IPS-18a (cell line): ENCODE results near the gene SNCA.

Experiments
- H3K27ac ChIP-seq: one replicate; pipeline ENCODE4 v1.5.1; 2013; ENCODE audit warnings: low read length
- H3K27me3 ChIP-seq: one replicate; pipeline ENCODE4 v1.6.1; 2013; ENCODE audit warnings: mild to moderate bottlenecking, low read length; ENCODE audit not compliant: control insufficient read depth, insufficient read depth
- H3K36me3 ChIP-seq: one replicate; pipeline ENCODE4 v1.6.1; 2013; ENCODE audit warnings: low read depth, low read length; ENCODE audit not compliant: control insufficient read depth
- H3K4me1 ChIP-seq: one replicate; pipeline ENCODE4 v1.6.1; 2013; ENCODE audit warnings: low read depth, low read length; ENCODE audit not compliant: control insufficient read depth
- H3K4me3 ChIP-seq: one replicate; pipeline ENCODE4 v1.5.1; 2013; ENCODE audit warnings: low read length
- H3K9ac ChIP-seq: one replicate; pipeline ENCODE4 v1.6.1; 2013; ENCODE audit warnings: mild to moderate bottlenecking, low read length, moderate library complexity
- H3K9me3 ChIP-seq: one replicate; pipeline ENCODE4 v1.6.1; 2013; ENCODE audit warnings: low read depth, low read length; ENCODE audit not compliant: control insufficient read depth

The SNCA gene

GRCh38 chr4:89837993-89838390 lies 1.0 kb upstream of the SNCA start:
- peak overlapping the region; percentile 80 for H3K4me3 ChIP-seq
- peak overlapping the region; percentile 16 for H3K9ac ChIP-seq
- no peaks in the 10 kb centered on the region for H3K9me3 ChIP-seq
- H3K4me1 ChIP-seq = peaks cover 4% of the 10 kb centered on the region
- peaks cover 8% of the 10 kb centered on the region for H3K36me3 ChIP-seq
- peaks cover 16% of the 10 kb centered on the region for H3K27me3 ChIP-seq
- no peak overlapping the region for H3K27ac ChIP-seq

GRCh38 chr4:89837385-89837992 lies 528 bp upstream of the SNCA start:
- H3K9ac ChIP-seq = peak overlapping the region; percentile 16
- peak overlapping the region; percentile 80 for H3K4me3 ChIP-seq
- H3K36me3 ChIP-seq = peaks cover 8% of the 10 kb centered on the region
- no peak overlapping the region for H3K27ac ChIP-seq
- H3K9me3 ChIP-seq = no peaks in the 10 kb centered on the region
- peaks cover 16% of the 10 kb centered on the region for H3K27me3 ChIP-seq
- H3K4me1 ChIP-seq = peaks cover 4% of the 10 kb centered on the region

GRCh38 chr4:89836031-89836745 lies 773 bp downstream of the SNCA start:
- no peak overlapping the region for H3K9ac ChIP-seq
- H3K27ac ChIP-seq = no peak overlapping the region
- H3K9me3 ChIP-seq = no peaks in the 10 kb centered on the region
- H3K27me3 ChIP-seq = peaks cover 16% of the 10 kb centered on the region
- peaks cover 8% of the 10 kb centered on the region for H3K36me3 ChIP-seq
- peaks cover 4% of the 10 kb centered on the region for H3K4me1 ChIP-seq
- H3K4me3 ChIP-seq = peak overlapping the region; percentile 80

DNA sequence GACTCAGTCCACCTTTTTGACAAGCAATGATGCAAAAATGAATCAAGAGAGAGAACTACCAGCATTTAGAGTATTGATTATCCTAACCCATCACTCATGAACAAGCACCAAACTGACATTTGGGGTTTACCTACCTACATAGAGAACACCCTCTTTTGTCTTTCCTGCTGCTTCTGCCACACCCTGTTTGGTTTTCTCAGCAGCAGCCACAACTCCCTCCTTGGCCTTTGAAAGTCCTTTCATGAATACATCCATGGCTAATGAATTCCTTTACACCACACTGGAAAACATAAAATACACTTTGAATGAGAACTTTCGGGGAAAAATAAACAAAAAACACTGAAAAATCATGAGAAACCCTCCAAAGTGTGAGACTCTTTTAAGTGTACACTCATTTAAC lies 1.5 kb downstream of the SNCA start:
- Histone ChIP-seq H3K9me3 (no peaks in the 10 kb centered on the region), H3K27me3 (peaks cover 16% of the 10 kb centered on the region), H3K4me1 (peaks cover 4% of the 10 kb centered on the region), H3K9ac (no peak overlapping the region), H3K36me3 (peaks cover 8% of the 10 kb centered on the region), H3K4me3 (peak overlapping the region; percentile 80), H3K27ac (no peak overlapping the region)

DNA sequence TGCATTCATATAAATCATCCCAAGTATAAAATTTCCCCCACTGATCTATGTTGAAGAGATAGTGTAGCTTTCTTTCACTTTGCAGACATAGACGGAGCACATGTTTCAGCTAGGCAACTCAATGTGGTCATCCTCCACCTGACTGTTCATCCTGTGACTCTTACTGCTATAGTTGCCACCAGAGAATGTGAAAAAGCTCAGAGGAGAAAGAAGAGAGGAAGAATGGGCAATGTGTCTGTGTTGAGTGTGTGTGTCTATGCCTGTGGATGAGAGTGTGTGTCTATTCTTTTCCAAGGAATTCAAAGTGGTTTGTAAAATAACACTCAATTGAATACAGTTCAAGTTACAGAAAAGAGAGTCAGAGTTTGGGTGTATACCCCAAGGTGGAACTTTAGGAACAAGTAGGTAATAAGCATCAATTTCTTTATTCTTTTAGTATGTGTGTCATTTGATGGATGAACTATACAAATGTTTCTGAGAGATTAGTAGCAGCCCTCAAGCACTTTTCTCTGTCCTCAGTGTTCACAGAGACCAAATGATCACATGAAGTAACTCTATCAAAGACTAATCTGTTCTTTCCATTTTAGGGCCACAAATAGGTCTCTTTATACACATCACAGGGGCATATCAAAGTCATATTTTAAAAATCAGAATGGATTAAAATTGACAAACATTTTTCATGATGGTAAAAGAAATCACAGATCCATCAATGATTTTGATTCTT lies 2.3 kb downstream of the SNCA start:
- no peak overlapping the region for H3K4me3 ChIP-seq
- H3K36me3 ChIP-seq = peaks cover 8% of the 10 kb centered on the region
- peaks cover 4% of the 10 kb centered on the region for H3K4me1 ChIP-seq
- peaks cover 16% of the 10 kb centered on the region for H3K27me3 ChIP-seq
- H3K9me3 ChIP-seq = no peaks in the 10 kb centered on the region
- H3K9ac ChIP-seq = no peak overlapping the region
- H3K27ac ChIP-seq = no peak overlapping the region

GRCh38 chr4:89829470-89830138 lies 7.4 kb downstream of the SNCA start:
- no peak overlapping the region for H3K27ac ChIP-seq
- H3K9ac ChIP-seq = no peak overlapping the region
- H3K36me3 ChIP-seq = peaks cover 5% of the 10 kb centered on the region
- H3K4me3 ChIP-seq = no peak overlapping the region
- H3K9me3 ChIP-seq = no peaks in the 10 kb centered on the region
- H3K4me1 ChIP-seq = no peaks in the 10 kb centered on the region
- no peaks in the 10 kb centered on the region for H3K27me3 ChIP-seq

- Histone ChIP-seq H3K9me3 (no peaks in the 10 kb centered on the region), H3K27me3 (no peaks in the 10 kb centered on the region), H3K27ac (no peak overlapping the region), H3K4me1 (no peaks in the 10 kb centered on the region), H3K36me3 (no peaks in the 10 kb centered on the region), H3K4me3 (no peak overlapping the region), H3K9ac (no peak overlapping the region)
Observed at GRCh38 chr4:89823416-89823815, 13.5 kb downstream of the SNCA start.

GRCh38 chr4:89821612-89822011 lies 15.3 kb downstream of the SNCA start:
- no peak overlapping the region for H3K9ac ChIP-seq
- no peak overlapping the region for H3K27ac ChIP-seq
- no peaks in the 10 kb centered on the region for H3K4me1 ChIP-seq
- no peaks in the 10 kb centered on the region for H3K9me3 ChIP-seq
- no peaks in the 10 kb centered on the region for H3K27me3 ChIP-seq
- no peaks in the 10 kb centered on the region for H3K36me3 ChIP-seq
- no peak overlapping the region for H3K4me3 ChIP-seq

DNA sequence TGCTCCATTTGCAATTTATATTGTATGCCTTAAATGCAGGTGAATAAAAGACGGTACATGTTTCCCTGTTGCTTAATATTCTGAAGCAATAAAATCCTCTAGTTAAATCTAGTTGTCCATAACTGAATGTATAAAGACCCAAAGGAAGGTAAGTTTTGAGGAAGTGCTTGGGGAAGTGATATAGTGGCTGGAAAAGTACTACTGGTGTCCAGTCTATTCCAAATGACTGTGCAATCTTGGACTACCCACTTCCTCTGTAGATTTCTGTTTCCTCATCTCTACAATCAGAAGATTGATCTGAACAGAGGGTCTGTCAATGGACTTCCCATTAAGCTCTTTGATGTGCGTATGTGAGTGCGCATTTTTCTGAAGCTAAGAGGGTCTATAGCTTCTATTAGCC lies 17.0 kb downstream of the SNCA start:
- Histone ChIP-seq H3K9me3 (no peaks in the 10 kb centered on the region), H3K27me3 (no peaks in the 10 kb centered on the region), H3K36me3 (no peaks in the 10 kb centered on the region), H3K9ac (no peak overlapping the region), H3K4me3 (no peak overlapping the region), H3K4me1 (no peaks in the 10 kb centered on the region), H3K27ac (no peak overlapping the region)

GRCh38 chr4:89814362-89814761 lies 22.6 kb downstream of the SNCA start:
- Histone ChIP-seq H3K9ac (no peak overlapping the region), H3K4me3 (no peak overlapping the region), H3K9me3 (no peaks in the 10 kb centered on the region), H3K4me1 (no peaks in the 10 kb centered on the region), H3K27me3 (no peaks in the 10 kb centered on the region), H3K36me3 (no peaks in the 10 kb centered on the region), H3K27ac (no peak overlapping the region)

- Histone ChIP-seq H3K27ac (no peak overlapping the region), H3K27me3 (no peaks in the 10 kb centered on the region), H3K9ac (no peak overlapping the region), H3K9me3 (no peaks in the 10 kb centered on the region), H3K4me1 (no peaks in the 10 kb centered on the region), H3K4me3 (no peak overlapping the region), H3K36me3 (no peaks in the 10 kb centered on the region)
Observed at GRCh38 chr4:89813197-89813596, 23.8 kb downstream of the SNCA start.
